ENCODE results near the gene CASZ1.

The CASZ1 gene

DNA sequence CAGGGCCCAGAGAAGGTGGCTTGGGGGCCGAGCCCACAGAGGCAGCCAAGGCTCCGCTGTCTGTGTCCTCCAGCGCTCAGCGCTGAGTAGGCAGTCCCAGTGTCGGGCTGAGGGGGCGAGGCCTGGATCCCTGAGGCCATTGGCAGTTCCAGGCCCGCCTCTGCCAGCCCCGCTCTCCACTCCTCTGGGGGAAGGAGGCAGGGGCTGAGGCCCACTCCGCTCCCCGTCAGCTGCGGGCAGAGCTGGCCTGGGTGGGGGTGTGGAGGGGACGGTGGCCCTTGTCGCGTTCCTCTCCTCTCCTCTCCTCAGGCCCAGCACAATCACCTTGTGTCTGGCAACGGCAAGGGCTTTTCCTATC, 132.8 kb downstream of the CASZ1 start:
- no peak for TF ChIP-seq NFIC (IDR thresholded peaks at IDR 0.05)
- 0 out of 2 replicates have a peak, but pooled peaks have one; percentile 20 for TF ChIP-seq ZBTB7A (IDR thresholded peaks at IDR 0.05; ENCODE audit: low read depth)

DNA sequence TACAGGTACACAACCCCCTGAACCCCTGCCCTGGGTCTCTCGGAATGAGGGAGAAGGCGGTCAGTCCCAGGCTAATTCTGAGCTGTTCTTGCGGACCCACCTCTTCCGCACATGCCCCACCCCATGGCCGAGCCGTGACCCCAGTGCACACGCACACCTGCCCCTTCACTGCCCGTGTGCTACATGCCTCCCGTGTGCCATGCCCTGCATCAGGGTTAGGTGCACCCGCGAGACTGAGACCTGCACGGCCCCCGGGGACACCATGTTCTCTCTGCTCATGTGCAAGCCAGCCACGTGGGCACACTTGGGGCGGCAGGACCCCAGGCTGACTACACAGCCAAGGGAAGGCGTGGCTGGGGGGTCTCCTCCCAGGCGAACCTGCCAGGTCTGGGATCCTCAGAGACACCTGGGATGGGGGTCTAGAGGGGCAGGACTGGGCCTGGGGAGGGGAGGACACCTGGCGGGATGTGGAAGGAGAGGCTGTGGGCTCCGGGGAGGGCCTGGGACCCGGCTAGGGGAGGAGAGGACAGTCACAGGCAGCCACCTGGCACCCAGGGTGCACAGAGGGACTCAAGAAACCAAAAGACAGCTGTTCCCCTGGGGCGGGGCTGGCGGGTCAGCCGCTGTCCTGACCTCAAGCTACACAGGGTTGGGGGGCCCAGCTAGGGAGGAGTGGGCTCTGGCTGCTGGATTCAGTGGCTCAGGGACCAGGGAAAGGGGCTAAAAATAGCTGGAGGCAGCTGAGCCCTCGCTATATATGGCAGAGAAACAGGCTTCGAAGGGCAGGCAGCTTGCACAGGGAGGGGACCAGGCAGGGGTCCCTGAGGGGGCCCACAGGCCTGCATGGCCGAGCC, 133.4 kb downstream of the CASZ1 start:
- TF ChIP-seq EP300 (IDR thresholded peaks at IDR 0.05; ENCODE audit: borderline replicate concordance) (no peak), RAD21 (IDR thresholded peaks at IDR 0.05; ENCODE audit: low read depth) (no peak), TEAD4 (IDR thresholded peaks at IDR 0.05) (no peak), TCF12 (IDR thresholded peaks at IDR 0.05; ENCODE audit: low read depth) (no peak), CREB1 (IDR thresholded peaks at IDR 0.05; ENCODE audit: low read depth) (no peak), EGR1 (IDR thresholded peaks at IDR 0.05) (no peak), NFIC (IDR thresholded peaks at IDR 0.05) (no peak), FOXM1 (IDR thresholded peaks at IDR 0.05; ENCODE audit: borderline replicate concordance, low read depth) (no peak), YY1 (IDR thresholded peaks at IDR 0.05; ENCODE audit: low read depth) (no peak), CEBPB (IDR thresholded peaks at IDR 0.05) (no peak)
- TF ChIP-seq, protein P1, sequence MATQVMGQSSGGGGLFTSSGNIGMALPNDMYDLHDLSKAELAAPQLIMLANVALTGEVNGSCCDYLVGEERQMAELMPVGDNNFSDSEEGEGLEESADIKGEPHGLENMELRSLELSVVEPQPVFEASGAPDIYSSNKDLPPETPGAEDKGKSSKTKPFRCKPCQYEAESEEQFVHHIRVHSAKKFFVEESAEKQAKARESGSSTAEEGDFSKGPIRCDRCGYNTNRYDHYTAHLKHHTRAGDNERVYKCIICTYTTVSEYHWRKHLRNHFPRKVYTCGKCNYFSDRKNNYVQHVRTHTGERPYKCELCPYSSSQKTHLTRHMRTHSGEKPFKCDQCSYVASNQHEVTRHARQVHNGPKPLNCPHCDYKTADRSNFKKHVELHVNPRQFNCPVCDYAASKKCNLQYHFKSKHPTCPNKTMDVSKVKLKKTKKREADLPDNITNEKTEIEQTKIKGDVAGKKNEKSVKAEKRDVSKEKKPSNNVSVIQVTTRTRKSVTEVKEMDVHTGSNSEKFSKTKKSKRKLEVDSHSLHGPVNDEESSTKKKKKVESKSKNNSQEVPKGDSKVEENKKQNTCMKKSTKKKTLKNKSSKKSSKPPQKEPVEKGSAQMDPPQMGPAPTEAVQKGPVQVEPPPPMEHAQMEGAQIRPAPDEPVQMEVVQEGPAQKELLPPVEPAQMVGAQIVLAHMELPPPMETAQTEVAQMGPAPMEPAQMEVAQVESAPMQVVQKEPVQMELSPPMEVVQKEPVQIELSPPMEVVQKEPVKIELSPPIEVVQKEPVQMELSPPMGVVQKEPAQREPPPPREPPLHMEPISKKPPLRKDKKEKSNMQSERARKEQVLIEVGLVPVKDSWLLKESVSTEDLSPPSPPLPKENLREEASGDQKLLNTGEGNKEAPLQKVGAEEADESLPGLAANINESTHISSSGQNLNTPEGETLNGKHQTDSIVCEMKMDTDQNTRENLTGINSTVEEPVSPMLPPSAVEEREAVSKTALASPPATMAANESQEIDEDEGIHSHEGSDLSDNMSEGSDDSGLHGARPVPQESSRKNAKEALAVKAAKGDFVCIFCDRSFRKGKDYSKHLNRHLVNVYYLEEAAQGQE (IDR thresholded peaks at IDR 0.05; ENCODE audit: low read depth), result no peak
- TF ChIP-seq, protein P2, sequence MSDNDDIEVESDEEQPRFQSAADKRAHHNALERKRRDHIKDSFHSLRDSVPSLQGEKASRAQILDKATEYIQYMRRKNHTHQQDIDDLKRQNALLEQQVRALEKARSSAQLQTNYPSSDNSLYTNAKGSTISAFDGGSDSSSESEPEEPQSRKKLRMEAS (IDR thresholded peaks at IDR 0.05), result no peak

DNA sequence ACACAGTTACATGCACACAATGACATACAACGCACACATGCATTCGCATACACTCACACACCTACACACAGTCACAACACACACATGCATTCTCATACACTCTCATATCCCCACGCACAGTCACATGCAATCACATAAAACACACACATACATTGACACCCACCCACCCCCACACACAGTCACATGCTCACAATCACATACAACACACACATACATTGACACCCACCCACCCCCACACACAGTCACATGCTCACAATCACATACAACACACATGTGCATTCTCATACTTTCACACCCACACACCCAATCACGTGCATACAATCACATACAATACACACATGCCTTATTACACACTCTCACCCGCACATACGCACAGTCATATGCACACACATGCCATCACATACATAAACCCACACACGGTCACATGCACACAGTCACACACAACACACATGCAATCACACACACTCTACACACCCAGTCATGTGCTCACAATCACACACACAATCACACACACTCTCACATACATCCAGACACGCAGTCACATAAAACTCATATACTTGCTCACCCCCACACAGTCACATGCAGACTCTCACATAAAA, 134.3 kb downstream of the CASZ1 start:
- TF ChIP-seq, protein P2 (IDR thresholded peaks at IDR 0.05), result no peak
- TF ChIP-seq ZBTB7A (IDR thresholded peaks at IDR 0.05; ENCODE audit: low read depth) (no peak), RAD21 (IDR thresholded peaks at IDR 0.05; ENCODE audit: low read depth) (no peak), TCF12 (IDR thresholded peaks at IDR 0.05; ENCODE audit: low read depth) (no peak), NFIC (IDR thresholded peaks at IDR 0.05) (no peak), FOXM1 (IDR thresholded peaks at IDR 0.05; ENCODE audit: borderline replicate concordance, low read depth) (no peak), TAF1 (IDR thresholded peaks at IDR 0.05; ENCODE audit: low read depth) (no peak), EGR1 (IDR thresholded peaks at IDR 0.05) (no peak), TEAD4 (IDR thresholded peaks at IDR 0.05) (no peak), EP300 (IDR thresholded peaks at IDR 0.05; ENCODE audit: borderline replicate concordance) (no peak), CREB1 (IDR thresholded peaks at IDR 0.05; ENCODE audit: low read depth) (no peak), CEBPB (IDR thresholded peaks at IDR 0.05) (no peak), YY1 (IDR thresholded peaks at IDR 0.05; ENCODE audit: low read depth) (no peak)
- TF ChIP-seq, protein P1 (IDR thresholded peaks at IDR 0.05; ENCODE audit: low read depth), result no peak
- TF ChIP-seq, protein P3, sequence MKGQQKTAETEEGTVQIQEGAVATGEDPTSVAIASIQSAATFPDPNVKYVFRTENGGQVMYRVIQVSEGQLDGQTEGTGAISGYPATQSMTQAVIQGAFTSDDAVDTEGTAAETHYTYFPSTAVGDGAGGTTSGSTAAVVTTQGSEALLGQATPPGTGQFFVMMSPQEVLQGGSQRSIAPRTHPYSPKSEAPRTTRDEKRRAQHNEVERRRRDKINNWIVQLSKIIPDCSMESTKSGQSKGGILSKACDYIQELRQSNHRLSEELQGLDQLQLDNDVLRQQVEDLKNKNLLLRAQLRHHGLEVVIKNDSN (IDR thresholded peaks at IDR 0.05), result no peak

DNA sequence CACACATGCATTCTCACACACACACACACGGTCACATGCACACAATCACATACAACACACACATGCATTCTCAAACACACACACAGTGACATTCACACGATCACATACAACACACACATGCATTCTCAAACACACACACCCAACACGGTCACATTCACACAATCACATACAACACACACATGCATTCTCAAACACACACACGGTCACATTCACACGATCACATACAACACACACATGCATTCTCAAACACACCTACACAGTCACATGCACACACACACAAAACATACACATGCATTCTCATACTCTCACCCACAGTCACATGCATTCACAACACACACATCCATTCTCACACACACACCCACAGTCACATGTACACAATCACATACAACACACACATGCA, 135.0 kb downstream of the CASZ1 start:
- TF ChIP-seq YY1 (IDR thresholded peaks at IDR 0.05; ENCODE audit: low read depth) (no peak), EP300 (IDR thresholded peaks at IDR 0.05; ENCODE audit: borderline replicate concordance) (no peak), FOXM1 (IDR thresholded peaks at IDR 0.05; ENCODE audit: borderline replicate concordance, low read depth) (no peak), CEBPB (IDR thresholded peaks at IDR 0.05) (no peak), CREB1 (IDR thresholded peaks at IDR 0.05; ENCODE audit: low read depth) (no peak), TCF12 (IDR thresholded peaks at IDR 0.05; ENCODE audit: low read depth) (no peak), ZBTB7A (IDR thresholded peaks at IDR 0.05; ENCODE audit: low read depth) (no peak), TEAD4 (IDR thresholded peaks at IDR 0.05) (no peak), NFIC (IDR thresholded peaks at IDR 0.05) (no peak), RAD21 (IDR thresholded peaks at IDR 0.05; ENCODE audit: low read depth) (no peak), EGR1 (IDR thresholded peaks at IDR 0.05) (no peak), TAF1 (IDR thresholded peaks at IDR 0.05; ENCODE audit: low read depth) (no peak)
- TF ChIP-seq, protein P3 (IDR thresholded peaks at IDR 0.05), result no peak
- TF ChIP-seq, protein P1 (IDR thresholded peaks at IDR 0.05; ENCODE audit: low read depth), result no peak
- TF ChIP-seq, protein P2 (IDR thresholded peaks at IDR 0.05), result no peak

Measured in Ishikawa (cell line).